Measurements from ENCODE around the gene C1orf21.
A peak's percentile ranks its signal among the peaks of the same experiment; 100 is the strongest.

The C1orf21 gene

DNA sequence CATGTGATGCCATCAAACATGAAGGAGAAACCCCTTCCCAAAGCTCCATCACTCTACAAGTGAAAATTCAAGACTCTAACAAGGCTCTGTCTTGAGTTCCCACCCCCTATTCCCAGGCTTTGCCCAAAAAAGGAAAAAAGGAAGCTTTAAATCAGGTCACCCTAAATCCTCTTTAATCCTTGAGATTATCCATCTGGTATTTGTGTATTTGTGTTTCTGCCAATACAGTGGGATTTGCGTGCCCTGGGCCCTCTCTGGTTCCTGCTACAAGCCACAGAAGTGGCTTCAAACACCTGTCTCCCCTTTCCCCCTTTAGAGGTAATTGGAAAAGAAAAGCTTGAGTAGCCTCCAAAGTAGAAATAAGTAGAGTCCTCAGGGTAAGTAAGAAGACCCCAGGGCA lies 247.5 kb downstream of the C1orf21 start:
- no peak for DNase-seq

DNA sequence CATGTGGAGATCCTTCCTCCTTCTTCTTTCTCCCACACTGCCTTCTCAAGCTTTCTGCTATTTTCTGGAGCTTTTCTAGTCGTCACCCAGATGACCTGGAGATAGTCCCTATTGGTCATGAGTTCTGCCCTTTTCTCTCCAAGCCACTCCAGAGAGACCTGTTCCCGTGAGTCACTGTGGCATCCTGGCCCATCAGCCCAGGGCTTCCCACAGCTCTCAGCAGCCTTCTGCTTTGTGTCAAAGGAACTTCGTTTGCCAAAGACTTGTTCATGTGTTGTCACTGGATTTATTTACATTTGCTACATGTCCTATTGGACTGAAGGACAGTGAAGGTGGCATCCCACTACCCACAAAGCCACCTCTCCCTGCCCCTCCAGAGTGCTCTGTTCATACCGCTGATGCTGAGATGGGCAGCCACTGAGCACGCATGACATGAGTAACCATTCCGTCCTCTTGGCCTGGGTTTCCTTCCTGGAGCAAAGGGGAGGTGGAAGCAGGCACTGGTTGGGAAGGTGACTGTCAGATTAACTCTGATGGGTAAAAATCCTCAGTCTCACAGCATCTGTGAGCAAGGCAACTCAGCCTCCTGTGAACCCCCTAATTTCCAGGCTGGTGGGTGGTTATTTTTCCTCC lies 248.6 kb downstream of the C1orf21 start:
- no peak for DNase-seq

DNA sequence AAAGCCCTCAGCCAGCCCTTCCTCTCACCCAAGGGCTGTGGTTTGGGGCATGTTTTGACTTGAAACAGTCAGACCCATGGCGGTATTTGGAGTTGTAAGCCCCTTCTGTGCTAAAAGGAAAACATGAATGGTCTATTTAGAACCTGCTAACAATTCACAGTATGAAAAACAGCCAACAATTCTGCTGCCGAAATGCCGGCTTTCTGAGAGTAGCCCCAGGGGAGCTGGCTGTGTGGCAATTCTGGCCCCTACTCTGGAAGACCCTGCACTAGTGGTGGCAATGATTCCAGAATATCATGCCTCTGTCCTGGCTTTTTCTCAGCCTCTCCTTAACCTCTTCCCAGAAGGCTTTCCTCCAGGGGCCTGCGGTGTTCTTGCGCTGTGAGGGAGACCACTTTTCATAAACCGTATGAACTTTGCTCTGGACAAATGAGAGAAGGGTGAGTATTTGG lies 249.2 kb downstream of the C1orf21 start:
- no peak for DNase-seq

DNA sequence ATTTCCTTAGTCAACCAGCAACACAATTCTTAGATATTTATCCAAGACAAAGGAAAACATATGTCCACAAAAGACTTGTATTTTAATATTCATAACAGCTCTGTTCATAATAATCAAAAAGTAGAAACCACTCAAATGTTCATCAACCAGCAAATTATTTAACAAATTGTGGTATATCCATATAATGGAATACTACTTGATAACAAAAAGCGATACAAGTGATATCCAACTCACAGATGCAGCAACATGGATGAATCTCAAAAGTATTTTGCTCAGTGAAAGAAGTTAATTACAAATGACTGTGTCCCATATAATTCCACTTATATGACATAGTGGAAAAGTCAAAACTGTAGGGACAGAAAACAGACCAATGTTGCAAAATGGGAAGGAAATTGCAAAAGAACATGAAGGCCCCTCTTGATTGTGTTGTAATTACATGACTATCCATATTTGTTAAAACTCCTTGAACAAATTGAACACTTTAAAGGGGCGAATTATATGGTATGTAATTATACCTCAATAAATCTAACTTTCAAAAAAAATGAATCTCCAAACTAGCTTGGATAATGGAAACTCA lies 250.9 kb downstream of the C1orf21 start:
- no peak for DNase-seq

DNA sequence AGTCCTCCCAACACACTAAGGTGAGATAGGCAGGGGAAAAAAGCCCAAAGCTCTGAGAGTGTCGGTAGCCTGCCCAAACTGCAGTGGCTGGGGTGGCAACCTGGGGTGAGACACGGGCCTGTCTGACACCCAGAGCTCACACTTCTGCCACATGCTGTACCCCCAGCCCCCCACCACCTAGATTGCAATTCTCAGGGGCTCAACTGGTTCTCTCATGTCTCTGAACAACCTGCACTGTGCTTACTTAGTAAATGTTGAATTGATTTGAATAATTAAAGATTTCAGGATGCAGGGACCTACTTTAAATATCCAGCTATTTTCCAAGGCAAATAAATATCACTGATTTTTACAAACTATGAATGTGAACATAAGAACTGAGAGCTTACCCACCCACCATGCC lies 252.4 kb downstream of the C1orf21 start:
- no peak for DNase-seq

DNA sequence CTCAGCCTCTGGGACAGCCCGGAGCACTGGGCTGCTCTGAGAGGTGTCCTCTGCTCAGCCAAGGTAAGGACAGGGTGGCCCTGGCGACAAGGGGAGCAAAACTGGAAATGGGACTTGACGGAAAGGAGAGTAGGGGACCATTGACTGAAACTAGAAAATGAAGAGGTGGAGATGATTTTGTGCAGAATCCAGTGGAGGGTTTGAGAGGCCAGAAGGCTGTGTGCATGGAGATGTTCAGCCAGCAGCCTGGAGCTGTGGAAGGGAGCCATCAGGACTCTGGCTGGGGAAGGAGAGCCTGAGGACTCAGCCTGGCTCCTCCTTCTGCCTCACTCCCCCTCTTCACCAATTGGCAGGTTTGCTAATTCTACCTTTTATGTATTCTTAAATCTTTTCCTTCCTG lies 253.7 kb downstream of the C1orf21 start:
- DNase-seq = no peak

DNA sequence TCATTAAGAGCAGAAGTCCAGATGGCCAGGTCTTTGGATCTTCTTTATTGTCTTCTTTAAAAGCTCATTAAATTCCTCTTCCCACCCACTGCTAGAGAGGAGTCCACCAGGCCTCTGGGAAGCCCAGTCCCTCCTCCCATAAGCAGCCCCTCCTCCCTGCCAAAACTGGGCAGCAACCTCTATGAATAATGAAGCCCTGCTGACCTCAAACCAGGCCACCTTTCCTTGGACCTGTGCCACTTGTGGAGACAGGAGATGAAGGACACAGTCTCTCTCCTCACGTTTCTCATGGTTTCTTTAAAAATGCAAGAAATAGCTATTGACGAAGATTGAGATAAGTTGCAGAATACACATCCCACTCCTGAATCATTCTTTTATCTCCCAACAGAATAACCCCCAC lies 255.1 kb downstream of the C1orf21 start:
- no peak for DNase-seq

DNA sequence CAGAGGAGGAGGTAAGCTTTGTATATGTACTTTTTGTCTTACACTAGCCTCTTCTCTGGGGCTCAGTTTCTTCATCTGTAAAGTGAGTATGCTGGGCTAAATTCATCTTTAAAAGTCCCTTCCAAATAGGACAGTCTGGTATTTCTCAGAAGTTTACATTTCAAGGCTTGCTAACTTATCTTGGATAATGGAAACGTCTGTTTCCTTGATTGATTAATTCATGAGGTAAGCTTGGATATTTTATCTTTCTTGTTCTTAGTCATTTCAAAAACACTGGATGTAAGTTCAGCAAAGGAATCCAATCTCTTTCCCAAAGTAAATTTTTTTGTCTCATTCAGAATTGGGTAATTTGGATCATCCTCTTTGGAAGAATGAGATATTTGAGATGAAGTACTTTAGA lies 256.8 kb downstream of the C1orf21 start:
- no peak for DNase-seq

DNA sequence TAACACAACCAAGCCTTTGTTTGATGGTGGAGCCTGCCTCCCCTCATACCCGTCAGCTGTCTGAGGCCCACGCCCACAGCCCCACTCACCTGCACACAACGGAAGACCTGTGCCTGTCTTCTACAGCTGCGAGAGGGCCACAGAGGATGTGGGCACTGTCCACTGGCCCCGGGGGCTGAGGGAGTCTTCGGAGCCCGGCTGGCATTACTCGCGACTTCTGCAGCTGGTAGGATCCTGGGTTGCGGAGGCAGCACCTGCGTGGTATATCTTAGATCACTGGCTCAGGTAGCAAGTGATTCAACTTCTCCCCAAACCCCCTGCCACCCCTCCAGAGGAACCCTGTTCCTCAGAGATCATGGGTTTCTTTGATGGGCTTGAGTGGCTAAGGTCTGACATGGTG lies 257.9 kb downstream of the C1orf21 start:
- no peak for DNase-seq

DNA sequence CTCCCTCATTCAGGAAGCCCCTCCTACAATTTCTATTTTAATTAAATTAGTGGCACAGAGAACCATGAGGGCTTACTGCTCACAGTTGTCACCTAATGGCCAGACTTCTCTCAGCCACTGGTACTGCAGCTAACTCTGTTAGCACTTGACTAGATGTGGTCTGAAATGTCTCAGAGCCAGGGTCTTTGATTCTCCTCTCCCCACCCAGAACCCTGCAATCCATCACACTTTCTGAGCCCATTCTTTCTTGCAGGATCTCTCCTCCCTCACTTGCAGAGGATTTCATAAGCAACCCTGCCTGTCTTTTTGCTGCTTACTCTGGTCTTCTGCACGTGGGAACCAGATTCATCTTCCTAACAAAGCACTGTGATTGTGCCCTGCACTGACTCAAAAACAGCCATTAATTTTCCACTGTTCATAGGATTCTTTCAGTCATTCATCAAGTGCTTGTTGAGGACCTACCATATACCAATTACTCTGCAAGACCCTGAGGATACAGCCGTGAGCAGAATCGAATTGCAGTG lies 259.4 kb downstream of the C1orf21 start:
- DNase-seq = no peak

DNA sequence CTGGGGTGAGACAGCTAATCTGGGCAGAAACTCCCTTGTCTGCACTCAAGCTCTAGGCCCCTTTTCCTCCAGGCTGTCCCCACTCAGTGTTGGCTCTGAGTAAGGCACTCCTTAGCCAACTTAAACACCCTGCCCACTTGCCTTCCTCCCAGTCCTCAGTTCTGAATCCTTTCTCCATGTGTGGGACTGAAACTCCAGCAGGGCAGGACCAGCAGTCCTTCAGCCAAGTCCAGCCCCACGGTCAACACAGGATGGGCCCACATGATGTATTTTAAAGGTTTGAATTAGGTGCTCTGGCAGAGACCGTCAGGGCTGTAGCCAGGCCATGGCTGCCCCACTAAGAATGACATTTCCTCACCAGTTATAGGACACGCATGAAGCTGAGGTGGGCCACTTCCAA lies 260.0 kb downstream of the C1orf21 start:
- no peak for DNase-seq

DNA sequence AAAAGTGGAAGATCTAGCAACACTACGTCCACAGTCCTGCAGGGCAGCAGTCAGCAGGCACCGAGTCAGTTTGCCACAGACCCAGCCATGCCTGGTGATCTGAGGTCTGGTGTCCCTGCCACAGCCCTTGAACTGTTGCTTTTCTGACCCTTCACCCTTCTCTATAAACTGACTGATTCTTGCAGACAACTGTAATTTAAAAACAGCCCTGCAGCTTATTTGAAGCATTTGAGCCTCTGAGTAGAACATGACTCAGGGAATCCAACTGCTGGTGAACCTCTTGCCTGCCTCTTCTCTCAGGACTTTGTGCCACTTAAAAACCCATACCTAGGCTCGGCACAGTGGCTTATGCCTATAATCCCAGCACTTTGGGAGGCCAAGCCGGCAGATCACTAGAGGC lies 260.6 kb downstream of the C1orf21 start:
- DNase-seq = no peak

DNA sequence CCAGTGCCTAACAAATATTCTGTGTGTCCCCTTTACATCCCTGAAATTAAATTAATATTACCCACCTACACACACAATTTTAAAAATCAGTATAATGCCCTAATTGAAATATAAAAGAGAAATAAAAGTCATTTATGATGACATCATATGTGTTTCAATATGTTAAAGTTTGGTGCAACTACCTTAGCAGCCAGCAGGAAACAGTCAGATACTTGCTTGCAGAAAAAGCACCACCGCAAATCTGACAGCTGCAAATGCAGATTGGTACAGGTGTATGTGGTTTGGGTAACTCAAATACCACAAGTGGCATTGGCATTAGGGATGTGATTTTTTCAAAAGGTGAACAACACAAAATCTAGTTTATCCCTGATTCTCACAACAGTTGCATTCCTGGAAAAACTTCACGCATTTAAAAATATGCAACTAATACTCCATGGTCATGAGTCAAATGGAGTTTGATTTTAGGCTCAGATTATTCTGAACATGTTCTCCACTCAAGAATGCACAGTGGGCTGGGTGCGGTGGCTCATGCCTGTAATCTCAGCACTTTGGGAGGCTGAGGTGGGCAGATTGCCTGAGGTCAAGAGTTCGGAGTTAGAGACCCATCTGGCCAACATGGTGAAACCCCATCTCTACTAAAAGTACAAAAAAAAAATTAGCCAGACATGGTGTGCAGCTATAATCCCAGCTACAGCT lies 261.5 kb downstream of the C1orf21 start:
- DNase-seq = no peak

DNA sequence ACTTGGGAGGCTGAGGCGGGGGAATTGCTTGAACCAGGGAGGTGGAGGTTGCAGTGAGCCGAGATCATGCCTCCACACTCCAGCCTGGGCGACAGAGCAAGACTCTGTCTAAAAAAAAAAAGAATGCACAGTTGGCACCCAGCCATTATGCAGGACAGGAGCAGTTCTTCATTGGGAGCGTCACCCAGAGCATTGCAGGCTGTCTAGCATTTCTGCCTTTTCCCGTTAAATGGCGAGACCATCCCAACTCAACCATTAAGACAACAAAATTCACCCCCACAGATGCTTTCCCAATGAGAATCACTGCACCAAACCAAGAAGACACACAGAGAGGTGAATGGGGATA lies 262.0 kb downstream of the C1orf21 start:
- DNase-seq = no peak

DNA sequence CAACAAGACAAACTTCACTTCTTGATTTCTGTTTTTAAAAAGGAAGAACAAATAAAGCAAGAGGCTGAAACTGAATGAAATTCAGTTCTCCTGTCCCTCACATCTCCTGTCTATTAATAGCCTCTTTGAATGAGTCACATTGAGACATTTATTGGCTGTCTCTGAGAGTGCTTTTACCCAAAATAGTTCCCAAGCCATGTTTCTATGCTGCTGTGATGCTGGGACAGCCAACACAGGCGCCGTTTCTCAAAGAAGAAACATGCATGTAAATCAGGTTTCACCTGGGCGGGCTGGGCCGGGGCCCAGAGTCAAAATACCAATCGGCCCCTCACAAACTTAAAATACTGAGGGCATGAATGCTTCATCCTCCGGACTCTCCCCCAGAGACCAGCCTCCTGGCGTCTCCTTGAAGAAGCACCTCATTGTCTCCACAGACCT lies 262.6 kb downstream of the C1orf21 start:
- no peak for DNase-seq

DNA sequence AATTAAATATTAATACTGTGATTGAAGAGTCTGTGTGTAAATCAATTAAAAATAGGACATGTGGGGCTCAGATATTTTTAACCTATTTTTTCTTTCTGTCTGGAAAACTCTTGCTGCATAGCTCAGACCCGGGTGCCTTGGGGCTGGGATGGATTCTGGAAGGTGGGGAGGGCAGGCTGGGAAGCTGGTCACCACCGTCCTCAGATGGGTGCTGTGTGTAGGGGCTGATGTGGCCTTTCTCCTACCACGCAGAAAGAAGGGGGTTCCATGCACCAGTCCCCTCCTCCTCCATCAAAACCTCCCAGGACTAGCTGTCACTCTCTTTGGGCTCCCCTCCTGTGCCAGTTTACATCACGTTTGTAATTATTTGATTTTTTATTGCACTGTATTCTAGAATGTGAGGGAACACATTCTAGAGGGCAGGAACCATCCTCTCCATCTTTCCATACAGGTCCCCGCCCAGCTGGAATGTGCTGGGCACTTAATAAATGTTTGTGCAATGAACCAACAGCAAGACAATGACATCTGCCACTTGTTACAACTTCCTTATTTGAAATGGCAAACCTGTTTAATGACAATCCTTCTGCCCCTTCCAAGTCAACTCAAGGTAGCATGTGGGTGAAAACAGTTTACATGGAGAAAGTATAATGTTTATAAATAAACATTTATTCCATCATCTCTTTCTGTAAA lies 263.5 kb downstream of the C1orf21 start:
- no peak for DNase-seq

DNA sequence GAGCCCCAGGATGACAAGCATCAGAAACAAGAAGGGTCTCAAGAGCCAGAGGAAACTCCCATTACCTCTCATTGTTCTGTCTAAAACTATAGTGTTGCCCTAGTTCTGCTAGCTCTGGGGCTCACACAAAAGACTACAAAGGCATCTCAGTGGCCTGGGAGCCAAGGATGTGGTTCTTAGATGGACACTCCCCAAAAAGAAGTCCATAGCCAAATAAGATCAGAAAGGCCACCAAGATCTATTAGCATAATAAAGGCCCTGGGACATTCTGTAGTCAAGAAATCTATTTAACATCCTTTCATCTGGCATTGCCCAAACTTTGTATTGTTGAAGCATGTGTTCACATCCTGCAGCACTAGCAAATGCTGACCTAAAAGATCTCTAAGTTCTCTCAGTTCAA lies 268.4 kb downstream of the C1orf21 start:
- no peak for DNase-seq

DNA sequence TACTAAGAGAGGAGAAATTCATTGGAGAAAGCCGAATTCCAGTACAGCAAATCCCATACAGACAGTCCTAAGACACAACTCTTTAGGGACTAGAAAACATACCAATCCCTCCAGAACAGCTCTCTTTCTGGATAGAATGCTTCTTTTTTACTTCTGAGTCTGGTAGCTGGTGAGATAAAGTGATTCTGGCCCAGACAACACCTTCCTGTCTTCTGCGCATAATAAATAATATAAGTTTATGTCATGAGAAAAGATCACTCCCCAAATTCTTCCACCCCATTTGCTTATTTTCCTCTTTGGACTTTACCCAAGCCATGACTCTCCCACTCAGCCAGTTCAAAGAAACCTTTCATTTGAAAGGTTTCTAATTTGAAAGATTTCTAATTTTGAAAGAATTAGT lies 269.4 kb downstream of the C1orf21 start:
- DNase-seq = no peak

DNA sequence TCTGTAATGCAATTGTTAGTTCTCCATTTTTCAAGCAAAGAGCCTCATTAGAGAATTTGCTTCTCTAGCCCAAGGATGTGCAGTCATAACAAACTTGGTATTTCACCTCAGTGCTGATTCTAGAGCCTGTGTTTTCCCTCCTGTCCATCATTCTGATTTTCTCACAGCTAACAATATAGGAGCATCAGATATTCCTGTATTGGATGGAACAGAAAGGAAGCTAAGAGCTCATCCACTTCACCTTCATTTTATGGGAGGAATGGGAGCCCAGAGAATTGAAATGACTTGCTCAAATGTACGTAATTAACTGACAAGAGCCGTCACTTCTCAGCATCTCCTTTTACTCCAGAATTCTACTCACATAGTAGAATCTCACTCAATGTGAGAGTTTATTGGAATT lies 271.2 kb downstream of the C1orf21 start:
- no peak for DNase-seq

DNA sequence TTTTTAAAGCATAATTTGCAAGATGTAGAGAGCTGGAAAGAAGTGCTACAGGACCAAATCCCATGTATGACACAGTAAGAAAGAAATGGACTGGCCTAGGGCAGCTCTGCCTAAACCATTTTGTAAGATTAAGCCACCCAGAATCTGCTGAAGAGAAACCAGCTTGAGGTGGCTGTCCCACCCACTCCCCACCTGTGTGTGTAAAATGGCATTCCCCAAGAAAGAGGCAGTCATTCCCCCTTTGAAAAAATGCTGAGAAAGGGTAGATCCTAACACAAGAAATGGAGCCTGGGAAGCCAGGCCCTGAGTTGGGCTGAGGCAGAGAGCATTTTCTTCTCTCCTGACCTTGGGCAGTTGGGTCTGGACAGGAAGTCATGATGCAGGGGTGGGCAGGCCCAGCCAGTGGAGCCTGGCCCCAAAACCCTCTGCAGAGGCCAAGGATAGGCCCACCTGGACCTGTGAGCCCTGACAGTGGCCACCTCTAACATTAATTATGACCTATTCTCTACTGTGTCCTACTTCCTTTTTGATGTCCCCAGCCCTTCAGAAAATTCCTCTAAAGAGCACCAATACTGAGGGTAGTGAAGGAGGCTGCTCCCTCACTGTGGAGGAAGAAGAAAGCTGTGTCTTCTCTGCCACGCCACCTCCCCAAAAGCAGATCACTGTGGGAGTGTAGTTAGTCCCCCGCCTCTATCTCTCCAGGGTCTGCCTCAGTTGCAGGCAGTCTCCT lies 273.8 kb downstream of the C1orf21 start:
- DNase-seq = no peak

DNA sequence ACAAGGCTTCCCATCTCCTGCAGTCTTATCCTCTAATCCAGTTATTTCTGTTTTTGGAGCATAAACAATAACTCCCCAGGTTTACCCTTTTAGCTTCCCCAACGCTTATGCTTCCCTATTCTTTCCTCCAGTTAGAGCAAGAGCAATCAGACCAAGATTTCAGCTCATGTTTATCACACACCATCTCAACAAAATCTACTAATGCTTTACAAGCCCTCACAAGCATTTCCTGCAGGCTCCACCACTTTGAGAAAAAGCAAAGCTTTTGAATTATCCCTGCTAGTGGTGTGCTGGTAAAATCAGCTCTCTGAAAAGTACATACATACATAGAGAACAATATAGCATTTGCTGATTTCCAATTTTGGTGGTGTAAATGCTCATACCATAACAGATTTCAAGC lies 275.0 kb downstream of the C1orf21 start:
- no peak for DNase-seq

DNA sequence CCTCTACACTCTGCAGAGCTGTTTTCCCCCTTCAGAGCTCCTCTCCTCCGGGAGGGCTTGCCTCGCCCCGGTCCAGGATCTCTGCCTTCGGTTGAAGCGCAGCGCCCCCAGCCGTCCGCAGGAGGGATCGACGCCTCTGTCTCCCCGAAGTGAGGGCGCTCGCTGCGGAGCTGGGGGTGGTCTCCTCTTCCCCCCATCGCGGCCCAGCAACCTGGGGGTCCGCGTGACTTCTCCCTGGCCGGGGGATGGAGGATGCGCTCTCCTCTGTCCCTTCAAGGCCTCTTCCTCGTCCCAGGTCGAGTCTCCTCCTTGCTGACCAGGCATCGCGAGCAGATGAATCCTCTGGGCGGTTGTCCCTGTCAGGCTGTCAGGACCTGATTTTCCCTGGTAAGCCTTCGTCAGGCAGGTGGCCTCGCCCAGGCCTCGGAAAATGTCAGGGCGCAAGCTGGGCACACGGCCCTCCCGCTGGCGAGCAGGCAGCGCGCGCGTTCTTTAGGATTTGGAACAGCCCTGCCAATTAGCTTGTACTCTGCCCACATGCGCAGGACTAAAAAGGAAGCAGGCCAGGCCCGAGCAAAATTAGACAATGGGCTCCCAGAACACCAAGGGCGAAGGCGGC lies 277.3 kb downstream of the C1orf21 start:
- peak; percentile 84 for DNase-seq

DNA sequence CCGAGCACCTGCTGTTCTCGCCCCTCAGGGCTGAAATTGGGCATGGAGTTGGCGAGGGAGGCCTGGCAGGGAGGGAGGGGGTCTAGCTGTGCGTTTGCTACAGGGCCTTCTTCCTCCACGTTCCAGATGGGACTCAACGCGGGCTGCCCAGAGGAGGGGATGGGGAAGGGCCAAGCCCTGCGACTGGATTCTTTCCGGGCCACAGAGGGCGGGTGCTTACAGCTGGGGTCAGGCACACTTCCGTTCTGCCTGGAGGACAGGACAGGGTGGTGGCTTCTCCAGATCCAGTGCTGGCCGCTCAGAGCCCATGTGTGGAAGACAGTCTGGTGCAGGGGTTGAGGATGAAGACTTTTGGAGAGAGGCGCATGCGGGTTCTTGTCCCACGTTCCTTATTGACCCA lies 277.8 kb downstream of the C1orf21 start:
- no peak for DNase-seq

All from NCI-H1092 treated with DMSO at 0.1 percent for 48 hours (cell line).